ENCODE results near the gene MYCN. TPM values are rescaled to one million over a fixed set of nuclear protein-coding genes. Genes with fewer than 3 reads are reported as not detected.

The MYCN gene
- total RNA-seq, 2 donors from 2014 or later: 0.21 to 0.81 TPM

GRCh38 chr2:15992457-15993231 lies 52.3 kb downstream of the MYCN start:
- ATAC-seq (ENCODE audit: insufficient number of reproducible peaks, low FRiP score, low read depth): no peak
- no peak overlapping the region for H3K4me3 ChIP-seq
- H3K27ac ChIP-seq: no peak overlapping the region
- no peaks in the 10 kb centered on the region for H3K36me3 ChIP-seq
- H3K4me1 ChIP-seq (ENCODE audit: control insufficient read depth in 1 of 2, low read depth in 2 of 2): no peaks in the 10 kb centered on the region
- no peaks in the 10 kb centered on the region for H3K9me3 ChIP-seq
- no peak for TF ChIP-seq CTCF (IDR thresholded peaks at IDR 0.05)
- no peaks in the 10 kb centered on the region for H3K27me3 ChIP-seq (replicated peaks; ENCODE audit: insufficient read depth)
- DNase-seq (ENCODE audit: low spot score): no peak

DNA sequence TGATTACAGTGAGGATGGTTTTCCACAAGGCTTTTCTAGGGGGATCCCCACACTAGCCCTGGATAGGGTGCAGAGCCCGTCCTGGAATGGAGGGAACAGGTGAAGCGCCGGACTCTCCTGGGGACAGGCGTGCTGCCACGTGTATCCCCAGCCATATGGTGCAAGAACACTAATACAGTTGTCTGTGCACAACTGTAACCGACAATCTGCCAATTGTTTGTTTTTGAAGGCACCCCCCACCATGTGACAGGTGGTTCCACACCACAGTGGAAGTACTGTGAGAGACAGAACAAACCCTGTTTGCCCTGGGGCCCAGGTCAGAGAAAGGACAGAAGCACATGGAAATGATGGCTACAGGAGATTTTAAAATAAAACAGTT lies 52.9 kb downstream of the MYCN start:
- Histone ChIP-seq H3K4me1 (ENCODE audit: control insufficient read depth in 1 of 2, low read depth in 2 of 2) (no peaks in the 10 kb centered on the region), H3K36me3 (no peaks in the 10 kb centered on the region), H3K9me3 (no peaks in the 10 kb centered on the region), H3K4me3 (no peak overlapping the region), H3K27ac (no peak overlapping the region), H3K27me3 (replicated peaks; ENCODE audit: insufficient read depth) (no peaks in the 10 kb centered on the region)
- TF ChIP-seq CTCF (IDR thresholded peaks at IDR 0.05): no peak
- ATAC-seq (ENCODE audit: insufficient number of reproducible peaks, low FRiP score, low read depth) (no peak), DNase-seq (ENCODE audit: low spot score) (no peak)

- no peaks in the 10 kb centered on the region for H3K27me3 ChIP-seq (replicated peaks; ENCODE audit: insufficient read depth)
- no peaks in the 10 kb centered on the region for H3K9me3 ChIP-seq
- H3K36me3 ChIP-seq: no peaks in the 10 kb centered on the region
- ATAC-seq (ENCODE audit: insufficient number of reproducible peaks, low FRiP score, low read depth) (no peak), DNase-seq (ENCODE audit: low spot score) (no peak)
- H3K4me3 ChIP-seq: no peak overlapping the region
- no peak for TF ChIP-seq CTCF (IDR thresholded peaks at IDR 0.05)
- H3K4me1 ChIP-seq (ENCODE audit: control insufficient read depth in 1 of 2, low read depth in 2 of 2): no peaks in the 10 kb centered on the region
- H3K27ac ChIP-seq: no peak overlapping the region
Observed at GRCh38 chr2:15993666-15994065, 53.3 kb downstream of the MYCN start.

DNA sequence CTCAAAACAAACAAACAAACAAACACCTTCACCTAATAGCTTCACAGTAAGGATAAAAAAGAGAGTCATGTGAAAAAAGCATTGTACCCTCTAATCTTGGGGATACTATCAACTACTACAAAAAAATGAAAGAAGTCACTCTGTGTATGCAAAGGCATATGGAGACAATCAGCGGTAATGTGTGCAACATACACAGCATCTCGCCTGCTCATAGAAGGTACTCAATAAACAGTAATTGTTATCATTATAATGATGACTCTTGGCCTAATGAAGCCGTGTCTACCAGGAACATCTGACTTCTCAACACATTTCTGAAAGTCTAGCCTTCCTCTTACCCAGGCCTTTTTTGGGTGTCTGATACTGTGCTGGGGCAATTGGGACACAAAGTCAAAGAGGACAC lies 55.3 kb downstream of the MYCN start:
- Histone ChIP-seq H3K36me3 (no peaks in the 10 kb centered on the region), H3K27ac (no peak overlapping the region), H3K9me3 (no peaks in the 10 kb centered on the region), H3K4me1 (ENCODE audit: control insufficient read depth in 1 of 2, low read depth in 2 of 2) (no peaks in the 10 kb centered on the region), H3K4me3 (no peak overlapping the region), H3K27me3 (replicated peaks; ENCODE audit: insufficient read depth) (no peaks in the 10 kb centered on the region)
- ATAC-seq (ENCODE audit: insufficient number of reproducible peaks, low FRiP score, low read depth): no peak
- no peak for DNase-seq (ENCODE audit: low spot score)
- TF ChIP-seq CTCF (IDR thresholded peaks at IDR 0.05): no peak
